ENCODE measurements around the gene ZCCHC3.
A peak's percentile ranks its signal among the peaks of the same experiment; 100 is the strongest.
"Not testable (repeated sequence)": the region's sequence is repeated elsewhere in the genome, so short reads cannot be mapped to it uniquely, and the experiment has no call there.

The ZCCHC3 gene

GRCh38 chr20:297098-297924 is at the start of gene ZCCHC3:
Gene ZCCHC3, plus strand, starts transcription at chr20:297570. Its CDS starts 17 bp downstream, at chr20:297587.
- peak; percentile 86 for DNase-seq

GRCh38 chr20:251354-251753 is 46.0 kb upstream of the ZCCHC3 start:
- DNase-seq = no peak

- no peak for DNase-seq
Measured at GRCh38 chr20:252801-253200, 44.6 kb upstream of the ZCCHC3 start.

GRCh38 chr20:253447-253846 is 43.9 kb upstream of the ZCCHC3 start:
- not testable (repeated sequence) for DNase-seq

GRCh38 chr20:257419-257818 is 40.0 kb upstream of the ZCCHC3 start, which contains the start of gene DEFB132:
Gene DEFB132, plus strand, starts transcription at chr20:257724. Its CDS starts 55 bp downstream, at chr20:257779.
- DNase-seq = no peak

GRCh38 chr20:258269-258858 is 39.0 kb upstream of the ZCCHC3 start:
- DNase-seq = no peak

- no peak for DNase-seq
Measured at GRCh38 chr20:258963-259362, 38.4 kb upstream of the ZCCHC3 start.

- no peak for DNase-seq
Measured at GRCh38 chr20:259981-260380, 37.4 kb upstream of the ZCCHC3 start.

- no peak for DNase-seq
Measured at GRCh38 chr20:263701-264100, 33.7 kb upstream of the ZCCHC3 start.

GRCh38 chr20:266596-267562 is 30.5 kb upstream of the ZCCHC3 start:
- peak; percentile 49 for DNase-seq

GRCh38 chr20:270517-270916 is 26.9 kb upstream of the ZCCHC3 start:
- no peak for DNase-seq

- DNase-seq = no peak
Measured at GRCh38 chr20:271069-271468, 26.3 kb upstream of the ZCCHC3 start.

- DNase-seq = no peak
Measured at GRCh38 chr20:271528-271927, 25.8 kb upstream of the ZCCHC3 start.

GRCh38 chr20:272718-273117 is 24.7 kb upstream of the ZCCHC3 start:
- no peak for DNase-seq

GRCh38 chr20:273884-274283 is 23.5 kb upstream of the ZCCHC3 start:
- no peak for DNase-seq

- DNase-seq = no peak
Measured at GRCh38 chr20:275791-276190, 21.6 kb upstream of the ZCCHC3 start.

GRCh38 chr20:276620-277495 is 20.5 kb upstream of the ZCCHC3 start:
- DNase-seq = no peak

GRCh38 chr20:277496-277781 is 19.9 kb upstream of the ZCCHC3 start:
- DNase-seq = no peak

GRCh38 chr20:278181-278580 is 19.2 kb upstream of the ZCCHC3 start:
- DNase-seq = no peak

- no peak for DNase-seq
Measured at GRCh38 chr20:278607-279571, 18.5 kb upstream of the ZCCHC3 start.

GRCh38 chr20:284172-284571 is 13.2 kb upstream of the ZCCHC3 start:
- no peak for DNase-seq
